ENCODE results near the gene BET1L.
"Not testable (repeated sequence)": the region's sequence is repeated elsewhere in the genome, so short reads cannot be mapped to it uniquely, and the experiment has no call there.

Gene BET1L

GRCh38 chr11:198236-198806 is 8.9 kb downstream of the BET1L start:
- no peak for DNase-seq (ENCODE audit: extremely low read depth in 1 of 2, low read depth in 1 of 2)

- no peak for DNase-seq (ENCODE audit: extremely low read depth in 1 of 2, low read depth in 1 of 2)
These were observed 9.4 kb downstream of the BET1L start for GRCh38 chr11:197741-198235.

GRCh38 chr11:196786-197731 is 10.1 kb downstream of the BET1L start:
- no peak for DNase-seq (ENCODE audit: extremely low read depth in 1 of 2, low read depth in 1 of 2)

GRCh38 chr11:193481-193880 is 13.7 kb downstream of the BET1L start:
- not testable (repeated sequence) for DNase-seq (ENCODE audit: extremely low read depth in 1 of 2, low read depth in 1 of 2)

- DNase-seq (ENCODE audit: extremely low read depth in 1 of 2, low read depth in 1 of 2): not testable (repeated sequence)
These were observed 14.5 kb downstream of the BET1L start, which contains the start of gene SCGB1C1 for GRCh38 chr11:192674-193128. Gene SCGB1C1, plus strand, starts transcription at chr11:193078. Its CDS starts 22 bp downstream, at chr11:193100.

- not testable (repeated sequence) for DNase-seq (ENCODE audit: extremely low read depth in 1 of 2, low read depth in 1 of 2)
These were observed 15.4 kb downstream of the BET1L start for GRCh38 chr11:191490-192478.

GRCh38 chr11:190546-190945 is 16.7 kb downstream of the BET1L start:
- not testable (repeated sequence) for DNase-seq (ENCODE audit: extremely low read depth in 1 of 2, low read depth in 1 of 2)

- DNase-seq (ENCODE audit: extremely low read depth in 1 of 2, low read depth in 1 of 2): peak in 1 of 2 donors; percentile 57
These were observed 17.3 kb downstream of the BET1L start for GRCh38 chr11:189843-190311.

GRCh38 chr11:189200-189783 is 17.9 kb downstream of the BET1L start:
- not testable (repeated sequence) for DNase-seq (ENCODE audit: extremely low read depth in 1 of 2, low read depth in 1 of 2)

GRCh38 chr11:180242-180641 is 27.0 kb downstream of the BET1L start:
- not testable (repeated sequence) for DNase-seq (ENCODE audit: extremely low read depth in 1 of 2, low read depth in 1 of 2)
